ENCODE measurements around the gene SCD5. TPM values are rescaled to one million over a fixed set of nuclear protein-coding genes. Genes with fewer than 3 reads are reported as not detected.

The SCD5 gene
- total RNA-seq, 1 donor from 2014 or later = 61.7 TPM

DNA sequence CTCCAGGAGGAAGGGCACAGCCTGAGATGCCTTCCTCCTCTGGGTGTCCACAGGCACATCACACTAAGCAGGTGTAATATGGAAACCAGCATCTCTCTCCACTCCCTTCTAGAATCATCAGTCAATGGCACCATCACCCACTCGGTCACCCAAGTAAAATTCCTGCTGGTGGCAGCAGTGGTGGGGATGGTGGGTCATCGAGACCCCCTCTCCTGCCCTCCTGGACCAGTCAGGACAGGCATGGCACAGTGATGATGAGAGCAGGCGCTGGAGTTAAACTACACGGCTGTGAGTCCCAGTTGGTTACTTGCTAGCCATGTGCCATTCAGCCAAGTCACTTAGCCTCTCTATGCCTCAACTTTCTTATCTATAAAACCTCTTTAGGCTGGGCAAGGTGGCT, 42.5 kb downstream of the SCD5 start:
- Histone ChIP-seq H4K20me1 (ENCODE audit: insufficient read depth, low read length) (peaks cover 14% of the 10 kb centered on the region), H3K4me2 (ENCODE audit: low read length) (no peak overlapping the region), H3K27ac (ENCODE audit: low read depth, low read length) (no peak overlapping the region), H3K36me3 (ENCODE audit: insufficient read depth, low read length) (no peaks in the 10 kb centered on the region), H3K79me2 (ENCODE audit: insufficient read depth, low read length) (peaks cover 7% of the 10 kb centered on the region), H3K9me3 (ENCODE audit: insufficient read depth, low read depth, low read length) (no peaks in the 10 kb centered on the region), H3K9ac (ENCODE audit: low read length) (no peak overlapping the region), H2AFZ (ENCODE audit: low read depth, low read length) (no peak overlapping the region), H3K27me3 (ENCODE audit: insufficient read depth, low read length) (no peaks in the 10 kb centered on the region), H3K4me1 (ENCODE audit: insufficient read depth, low read length) (peaks cover 11% of the 10 kb centered on the region), H3K4me3 (ENCODE audit: insufficient read depth, low read depth, low read length) (no peak overlapping the region)
- H3K27me3 Mint-ChIP-seq (ENCODE audit: low read depth, unreplicated experiment) = no peaks in the 10 kb centered on the region
- no peak for DNase-seq (ENCODE audit: low read depth)
- TF ChIP-seq, protein P1, sequence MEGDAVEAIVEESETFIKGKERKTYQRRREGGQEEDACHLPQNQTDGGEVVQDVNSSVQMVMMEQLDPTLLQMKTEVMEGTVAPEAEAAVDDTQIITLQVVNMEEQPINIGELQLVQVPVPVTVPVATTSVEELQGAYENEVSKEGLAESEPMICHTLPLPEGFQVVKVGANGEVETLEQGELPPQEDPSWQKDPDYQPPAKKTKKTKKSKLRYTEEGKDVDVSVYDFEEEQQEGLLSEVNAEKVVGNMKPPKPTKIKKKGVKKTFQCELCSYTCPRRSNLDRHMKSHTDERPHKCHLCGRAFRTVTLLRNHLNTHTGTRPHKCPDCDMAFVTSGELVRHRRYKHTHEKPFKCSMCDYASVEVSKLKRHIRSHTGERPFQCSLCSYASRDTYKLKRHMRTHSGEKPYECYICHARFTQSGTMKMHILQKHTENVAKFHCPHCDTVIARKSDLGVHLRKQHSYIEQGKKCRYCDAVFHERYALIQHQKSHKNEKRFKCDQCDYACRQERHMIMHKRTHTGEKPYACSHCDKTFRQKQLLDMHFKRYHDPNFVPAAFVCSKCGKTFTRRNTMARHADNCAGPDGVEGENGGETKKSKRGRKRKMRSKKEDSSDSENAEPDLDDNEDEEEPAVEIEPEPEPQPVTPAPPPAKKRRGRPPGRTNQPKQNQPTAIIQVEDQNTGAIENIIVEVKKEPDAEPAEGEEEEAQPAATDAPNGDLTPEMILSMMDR (IDR thresholded peaks at IDR 0.05; ENCODE audit: insufficient read depth, low read depth, low read length) = no peak
- no peak for TF ChIP-seq EZH2 (IDR thresholded peaks at IDR 0.05; ENCODE audit: insufficient read depth, low read length)
- no peak for FAIRE-seq
- peaks cover 27% of the 10 kb centered on the region for H3K4me1 Mint-ChIP-seq (ENCODE audit: low read depth, unreplicated experiment)
- H3K36me3 Mint-ChIP-seq (ENCODE audit: low read depth, unreplicated experiment) = peaks cover 16% of the 10 kb centered on the region
- H3K4me3 Mint-ChIP-seq (ENCODE audit: unreplicated experiment) = no peak overlapping the region
- H3K27ac Mint-ChIP-seq (ENCODE audit: unreplicated experiment) = no peak overlapping the region
- peaks cover 2% of the 10 kb centered on the region for H3K9me3 Mint-ChIP-seq (ENCODE audit: unreplicated experiment)

DNA sequence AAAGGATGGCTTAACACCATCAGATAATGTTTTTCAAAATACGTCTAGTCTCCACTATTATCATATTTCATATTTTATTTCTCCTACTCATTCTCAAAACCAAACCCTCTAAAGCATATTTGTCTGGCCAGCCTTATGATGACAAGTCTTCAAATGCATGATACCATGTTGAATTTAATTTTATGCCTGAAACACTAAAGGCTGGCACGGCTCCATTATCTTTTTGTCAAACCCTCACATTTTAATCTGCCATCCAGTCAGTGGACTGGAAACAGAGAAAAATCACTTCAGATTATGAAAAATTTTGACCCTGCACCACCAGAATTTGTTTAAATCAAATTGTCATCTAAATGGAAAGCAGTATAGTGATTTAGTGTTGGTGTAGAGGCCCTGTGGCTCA, 42.9 kb downstream of the SCD5 start:
- peaks cover 30% of the 10 kb centered on the region for H3K4me1 Mint-ChIP-seq (ENCODE audit: low read depth, unreplicated experiment)
- H3K4me1 ChIP-seq (ENCODE audit: insufficient read depth, low read length) = peaks cover 11% of the 10 kb centered on the region
- no peak overlapping the region for H3K4me3 ChIP-seq (ENCODE audit: insufficient read depth, low read depth, low read length)
- FAIRE-seq = no peak
- H3K36me3 ChIP-seq (ENCODE audit: insufficient read depth, low read length) = no peaks in the 10 kb centered on the region
- TF ChIP-seq, protein P1 (IDR thresholded peaks at IDR 0.05; ENCODE audit: insufficient read depth, low read depth, low read length) = no peak
- TF ChIP-seq EZH2 (IDR thresholded peaks at IDR 0.05; ENCODE audit: insufficient read depth, low read length) = no peak
- no peaks in the 10 kb centered on the region for H3K9me3 ChIP-seq (ENCODE audit: insufficient read depth, low read depth, low read length)
- peaks cover 2% of the 10 kb centered on the region for H3K9me3 Mint-ChIP-seq (ENCODE audit: unreplicated experiment)
- peaks cover 15% of the 10 kb centered on the region for H3K36me3 Mint-ChIP-seq (ENCODE audit: low read depth, unreplicated experiment)
- peaks cover 11% of the 10 kb centered on the region for H3K79me2 ChIP-seq (ENCODE audit: insufficient read depth, low read length)
- peaks cover 14% of the 10 kb centered on the region for H4K20me1 ChIP-seq (ENCODE audit: insufficient read depth, low read length)
- H3K27ac Mint-ChIP-seq (ENCODE audit: unreplicated experiment) = no peak overlapping the region
- no peak overlapping the region for H3K27ac ChIP-seq (ENCODE audit: low read depth, low read length)
- no peaks in the 10 kb centered on the region for H3K27me3 ChIP-seq (ENCODE audit: insufficient read depth, low read length)
- H2AFZ ChIP-seq (ENCODE audit: low read depth, low read length) = no peak overlapping the region
- no peak overlapping the region for H3K9ac ChIP-seq (ENCODE audit: low read length)
- H3K27me3 Mint-ChIP-seq (ENCODE audit: low read depth, unreplicated experiment) = no peaks in the 10 kb centered on the region
- DNase-seq (ENCODE audit: low read depth) = no peak
- H3K4me2 ChIP-seq (ENCODE audit: low read length) = no peak overlapping the region
- no peak overlapping the region for H3K4me3 Mint-ChIP-seq (ENCODE audit: unreplicated experiment)

DNA sequence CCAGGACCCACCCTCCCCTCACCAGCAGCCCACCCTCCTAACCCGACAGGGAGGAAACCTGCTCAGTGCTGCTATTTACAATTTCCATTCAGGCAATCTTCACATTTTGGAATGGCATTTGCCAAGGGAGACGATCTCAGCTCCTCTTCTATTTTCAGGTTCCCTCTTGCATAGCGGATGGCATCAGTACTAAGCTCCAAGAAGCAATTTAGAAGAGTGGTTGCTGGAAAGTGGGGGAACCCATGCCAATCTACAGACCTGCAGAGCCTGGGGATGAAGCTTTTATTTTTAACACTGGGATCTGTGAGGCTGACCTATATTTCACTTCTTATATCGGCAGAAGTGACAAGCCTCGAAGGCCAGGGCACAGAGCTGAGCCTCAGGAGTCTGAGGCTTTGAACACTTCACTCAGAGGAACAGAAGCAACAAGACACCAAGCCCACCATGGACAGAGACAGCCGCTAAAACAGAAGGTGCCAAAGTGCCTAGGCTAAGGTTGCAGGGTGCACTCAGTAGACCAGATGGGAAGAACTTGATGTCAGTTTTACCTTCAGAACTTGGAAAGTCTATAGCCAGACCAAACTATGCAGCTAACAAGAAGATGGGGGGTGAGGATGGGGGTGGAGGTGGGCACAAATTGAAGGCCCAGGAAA, 44.0 kb downstream of the SCD5 start:
- Mint-ChIP-seq H3K27ac (ENCODE audit: unreplicated experiment) (no peak overlapping the region), H3K9me3 (ENCODE audit: unreplicated experiment) (peaks cover 2% of the 10 kb centered on the region)
- no peak overlapping the region for H3K4me2 ChIP-seq (ENCODE audit: low read length)

More for the DNA sequence above, 44.0 kb downstream of the SCD5 start:
- Mint-ChIP-seq H3K27me3 (ENCODE audit: low read depth, unreplicated experiment) (no peaks in the 10 kb centered on the region), H3K4me1 (ENCODE audit: low read depth, unreplicated experiment) (peaks cover 29% of the 10 kb centered on the region), H3K4me3 (ENCODE audit: unreplicated experiment) (no peak overlapping the region), H3K36me3 (ENCODE audit: low read depth, unreplicated experiment) (peaks cover 14% of the 10 kb centered on the region)
- TF ChIP-seq EZH2 (IDR thresholded peaks at IDR 0.05; ENCODE audit: insufficient read depth, low read length) = no peak
- TF ChIP-seq, protein P1 (IDR thresholded peaks at IDR 0.05; ENCODE audit: insufficient read depth, low read depth, low read length) = no peak
- peaks cover 7% of the 10 kb centered on the region for H4K20me1 ChIP-seq (ENCODE audit: insufficient read depth, low read length)
- no peaks in the 10 kb centered on the region for H3K36me3 ChIP-seq (ENCODE audit: insufficient read depth, low read length)
- no peak overlapping the region for H3K27ac ChIP-seq (ENCODE audit: low read depth, low read length)
- no peaks in the 10 kb centered on the region for H3K27me3 ChIP-seq (ENCODE audit: insufficient read depth, low read length)
- no peaks in the 10 kb centered on the region for H3K9me3 ChIP-seq (ENCODE audit: insufficient read depth, low read depth, low read length)
- no peak overlapping the region for H3K9ac ChIP-seq (ENCODE audit: low read length)
- no peak overlapping the region for H2AFZ ChIP-seq (ENCODE audit: low read depth, low read length)
- H3K4me3 ChIP-seq (ENCODE audit: insufficient read depth, low read depth, low read length) = no peak overlapping the region
- FAIRE-seq (no peak), DNase-seq (ENCODE audit: low read depth) (no peak)
- peaks cover 11% of the 10 kb centered on the region for H3K79me2 ChIP-seq (ENCODE audit: insufficient read depth, low read length)
- H3K4me1 ChIP-seq (ENCODE audit: insufficient read depth, low read length) = peaks cover 11% of the 10 kb centered on the region

Measured in astrocyte (in vitro differentiated cells and primary cell).